ENCODE results near the gene CYTH3. TPM values are rescaled to one million over a fixed set of nuclear protein-coding genes. Genes with fewer than 3 reads are reported as not detected.

Gene CYTH3
- total RNA-seq, 1 donor, result 89.4 TPM

DNA sequence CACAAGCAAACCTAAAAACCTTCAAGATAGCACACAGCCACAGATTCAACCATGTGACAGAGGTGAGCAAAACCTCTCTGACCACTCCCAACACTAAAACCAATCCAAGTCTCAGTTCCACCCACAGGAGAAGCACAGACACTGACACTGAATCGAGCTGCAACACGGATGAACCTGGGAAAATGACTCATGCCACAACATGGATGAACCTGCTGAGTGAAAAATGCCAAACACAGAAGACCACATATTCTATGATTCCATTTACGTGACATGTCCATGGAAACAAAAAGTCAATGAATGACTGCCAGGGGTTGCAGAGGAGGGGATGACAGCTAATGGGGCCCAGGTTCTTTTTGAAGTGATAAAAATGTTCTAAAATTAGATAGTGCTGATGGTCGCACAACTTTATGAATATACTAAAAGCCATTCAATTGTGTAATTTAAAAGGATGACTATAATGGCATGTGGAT lies 22.0 kb downstream of the CYTH3 start:
- H2AFZ ChIP-seq (ENCODE audit: low read length), result no peak overlapping the region
- no peak for DNase-seq (ENCODE audit: insufficient read length, low spot score, missing footprints)
- no peaks in the 10 kb centered on the region for H3K27me3 ChIP-seq (ENCODE audit: insufficient read depth, low read length)
- peaks cover 83% of the 10 kb centered on the region for H3K4me1 ChIP-seq (ENCODE audit: insufficient read depth, low read length)
- H3K4me3 ChIP-seq (ENCODE audit: insufficient read depth, low read length), result no peak overlapping the region
- peaks cover 79% of the 10 kb centered on the region for H3K79me2 ChIP-seq (ENCODE audit: insufficient read depth, low read length)
- no peak for TF ChIP-seq CTCF (IDR thresholded peaks at IDR 0.05; ENCODE audit: extremely low read depth, low read depth, low read length)
- no peaks in the 10 kb centered on the region for H4K20me1 ChIP-seq (ENCODE audit: insufficient read depth, low read length)
- H3K27ac ChIP-seq (ENCODE audit: low read depth, low read length), result peak overlapping the region; percentile 98
- H3K36me3 ChIP-seq (ENCODE audit: insufficient read depth, low read length), result no peaks in the 10 kb centered on the region
- H3K9me3 ChIP-seq (ENCODE audit: low read depth, low read length), result no peaks in the 10 kb centered on the region
- no peak overlapping the region for H3K4me2 ChIP-seq (ENCODE audit: insufficient read depth, low read length)

DNA sequence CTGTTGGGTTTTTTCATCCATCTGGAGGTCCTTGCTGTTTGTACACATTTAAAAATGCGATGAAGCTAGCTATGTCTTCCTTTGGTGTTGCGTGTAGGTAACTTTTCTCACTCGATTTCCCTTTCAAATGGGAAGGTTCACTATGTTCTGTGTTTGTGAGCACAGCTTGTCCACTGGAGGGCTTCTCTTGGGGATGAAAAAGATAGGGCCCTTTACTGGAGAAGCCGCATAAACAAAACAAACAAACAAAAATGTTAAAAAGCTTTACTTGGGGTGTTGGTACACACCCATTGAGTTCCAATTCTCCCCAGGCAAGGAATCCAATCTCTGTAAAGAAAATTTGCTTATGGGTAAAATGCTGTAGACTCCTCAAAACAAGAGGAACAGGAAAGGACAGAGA lies 23.4 kb downstream of the CYTH3 start:
- H2AFZ ChIP-seq (ENCODE audit: low read length), result no peak overlapping the region
- H3K79me2 ChIP-seq (ENCODE audit: insufficient read depth, low read length), result peaks cover 77% of the 10 kb centered on the region
- no peaks in the 10 kb centered on the region for H4K20me1 ChIP-seq (ENCODE audit: insufficient read depth, low read length)
- H3K27ac ChIP-seq (ENCODE audit: low read depth, low read length), result peak overlapping the region; percentile 85
- H3K4me3 ChIP-seq (ENCODE audit: insufficient read depth, low read length), result no peak overlapping the region
- no peaks in the 10 kb centered on the region for H3K36me3 ChIP-seq (ENCODE audit: insufficient read depth, low read length)
- peaks cover 69% of the 10 kb centered on the region for H3K4me1 ChIP-seq (ENCODE audit: insufficient read depth, low read length)
- no peak for DNase-seq (ENCODE audit: insufficient read length, low spot score, missing footprints)
- TF ChIP-seq CTCF (IDR thresholded peaks at IDR 0.05; ENCODE audit: extremely low read depth, low read depth, low read length), result no peak
- no peaks in the 10 kb centered on the region for H3K9me3 ChIP-seq (ENCODE audit: low read depth, low read length)
- peak overlapping the region; percentile 47 for H3K4me2 ChIP-seq (ENCODE audit: insufficient read depth, low read length)
- H3K27me3 ChIP-seq (ENCODE audit: insufficient read depth, low read length), result no peaks in the 10 kb centered on the region

DNA sequence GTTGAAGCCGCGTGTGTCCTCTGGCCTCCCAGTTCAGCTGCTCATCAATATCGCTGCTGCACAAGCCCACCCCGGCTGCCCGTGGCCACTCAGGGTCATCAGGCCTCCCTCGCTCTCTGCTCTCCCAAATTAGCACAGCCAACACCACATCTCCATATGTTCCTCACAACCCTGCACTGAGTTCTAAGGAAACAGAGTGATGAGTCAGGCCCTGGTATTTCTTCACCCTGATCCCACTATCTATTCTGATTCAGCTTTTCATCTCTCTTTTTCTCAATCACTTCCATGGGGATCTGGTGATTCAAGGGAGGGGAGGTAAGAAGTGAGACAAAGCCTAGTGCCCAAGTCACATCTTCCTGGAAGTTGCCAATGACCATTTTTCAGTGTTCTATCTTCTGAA lies 23.8 kb downstream of the CYTH3 start:
- DNase-seq (ENCODE audit: insufficient read length, low spot score, missing footprints), result peak; percentile 82
- Histone ChIP-seq H3K9me3 (ENCODE audit: low read depth, low read length) (no peaks in the 10 kb centered on the region), H3K4me3 (ENCODE audit: insufficient read depth, low read length) (no peak overlapping the region), H3K4me1 (ENCODE audit: insufficient read depth, low read length) (peaks cover 68% of the 10 kb centered on the region), H3K4me2 (ENCODE audit: insufficient read depth, low read length) (peak overlapping the region; percentile 47), H3K27me3 (ENCODE audit: insufficient read depth, low read length) (no peaks in the 10 kb centered on the region), H4K20me1 (ENCODE audit: insufficient read depth, low read length) (no peaks in the 10 kb centered on the region), H3K36me3 (ENCODE audit: insufficient read depth, low read length) (no peaks in the 10 kb centered on the region), H3K27ac (ENCODE audit: low read depth, low read length) (peak overlapping the region; percentile 85), H3K79me2 (ENCODE audit: insufficient read depth, low read length) (peaks cover 78% of the 10 kb centered on the region), H2AFZ (ENCODE audit: low read length) (no peak overlapping the region)
- no peak for TF ChIP-seq CTCF (IDR thresholded peaks at IDR 0.05; ENCODE audit: extremely low read depth, low read depth, low read length)

GRCh38 chr7:6246251-6246917 lies 26.0 kb downstream of the CYTH3 start:
- Histone ChIP-seq H2AFZ (ENCODE audit: low read length) (no peak overlapping the region), H3K4me3 (ENCODE audit: insufficient read depth, low read length) (peak overlapping the region; percentile 33), H3K4me1 (ENCODE audit: insufficient read depth, low read length) (peaks cover 52% of the 10 kb centered on the region), H3K27me3 (ENCODE audit: insufficient read depth, low read length) (no peaks in the 10 kb centered on the region), H3K79me2 (ENCODE audit: insufficient read depth, low read length) (peaks cover 89% of the 10 kb centered on the region), H3K36me3 (ENCODE audit: insufficient read depth, low read length) (no peaks in the 10 kb centered on the region), H3K9me3 (ENCODE audit: low read depth, low read length) (no peaks in the 10 kb centered on the region), H3K27ac (ENCODE audit: low read depth, low read length) (peak overlapping the region; percentile 85), H4K20me1 (ENCODE audit: insufficient read depth, low read length) (no peaks in the 10 kb centered on the region), H3K4me2 (ENCODE audit: insufficient read depth, low read length) (peak overlapping the region; percentile 70)
- no peak for TF ChIP-seq CTCF (IDR thresholded peaks at IDR 0.05; ENCODE audit: extremely low read depth, low read depth, low read length)
- peak; percentile 65 for DNase-seq (ENCODE audit: insufficient read length, low spot score, missing footprints)

Data from osteoblast (primary cell).